Measurements from ENCODE around the gene SND1.

DNA sequence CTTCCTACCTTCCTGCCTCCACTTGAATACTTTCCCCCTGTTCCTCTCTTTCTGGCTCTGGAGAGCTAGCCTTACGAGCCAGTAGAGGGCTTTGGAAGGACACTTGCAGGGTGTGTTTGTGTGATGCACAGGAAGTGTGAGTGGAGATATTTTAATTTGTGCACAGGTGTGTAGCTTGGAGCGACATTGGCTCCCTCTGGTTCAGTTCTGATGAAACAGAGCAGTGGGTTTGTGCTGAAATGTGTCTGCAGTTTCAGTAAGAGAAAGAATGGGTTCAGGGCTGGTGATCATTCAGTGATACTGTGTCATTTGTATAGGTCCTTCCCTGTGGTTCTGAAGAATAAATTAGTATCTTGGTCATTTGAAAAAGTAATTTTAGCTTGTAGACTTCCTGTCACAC, 86.9 kb downstream of the SND1 start:
- TF ChIP-seq, protein P1, sequence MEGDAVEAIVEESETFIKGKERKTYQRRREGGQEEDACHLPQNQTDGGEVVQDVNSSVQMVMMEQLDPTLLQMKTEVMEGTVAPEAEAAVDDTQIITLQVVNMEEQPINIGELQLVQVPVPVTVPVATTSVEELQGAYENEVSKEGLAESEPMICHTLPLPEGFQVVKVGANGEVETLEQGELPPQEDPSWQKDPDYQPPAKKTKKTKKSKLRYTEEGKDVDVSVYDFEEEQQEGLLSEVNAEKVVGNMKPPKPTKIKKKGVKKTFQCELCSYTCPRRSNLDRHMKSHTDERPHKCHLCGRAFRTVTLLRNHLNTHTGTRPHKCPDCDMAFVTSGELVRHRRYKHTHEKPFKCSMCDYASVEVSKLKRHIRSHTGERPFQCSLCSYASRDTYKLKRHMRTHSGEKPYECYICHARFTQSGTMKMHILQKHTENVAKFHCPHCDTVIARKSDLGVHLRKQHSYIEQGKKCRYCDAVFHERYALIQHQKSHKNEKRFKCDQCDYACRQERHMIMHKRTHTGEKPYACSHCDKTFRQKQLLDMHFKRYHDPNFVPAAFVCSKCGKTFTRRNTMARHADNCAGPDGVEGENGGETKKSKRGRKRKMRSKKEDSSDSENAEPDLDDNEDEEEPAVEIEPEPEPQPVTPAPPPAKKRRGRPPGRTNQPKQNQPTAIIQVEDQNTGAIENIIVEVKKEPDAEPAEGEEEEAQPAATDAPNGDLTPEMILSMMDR (conservative IDR thresholded peaks at IDR 0.05 in 1 of 2, IDR thresholded peaks at IDR 0.05 in 1 of 2; ENCODE audit: low read depth in 1 of 2, low read length in 2 of 2): no peak
- no peak for TF ChIP-seq EZH2 (IDR thresholded peaks at IDR 0.05; ENCODE audit: low read length, missing control alignments)
